Right renal cortex interstitium (tissue), 3 donors: ENCODE results near the gene HNRNPK. TPM values are rescaled to one million over a fixed set of nuclear protein-coding genes. Genes with fewer than 3 reads are reported as not detected.

Experiments used
- DNase-seq, 3 donors: peaks; one replicate each; pipeline ENCODE4 v3.0.0-alpha.2; 2013; ENCODE audit warnings: low read depth in 3 of 3, low spot score in 2 of 3
- polyA plus RNA-seq, 3 donors: library from polyadenylated mRNA; unstranded; fragments of 120-200 nt; gene quantifications; one replicate each; pipeline ENCODE4 v1.2.1, GENCODE V29; 2013; ENCODE audit not compliant: insufficient read length in 3 of 3

HNRNPK gene
- polyA plus RNA-seq, 3 donors, result 905 to 967 (median 923) TPM

DNA sequence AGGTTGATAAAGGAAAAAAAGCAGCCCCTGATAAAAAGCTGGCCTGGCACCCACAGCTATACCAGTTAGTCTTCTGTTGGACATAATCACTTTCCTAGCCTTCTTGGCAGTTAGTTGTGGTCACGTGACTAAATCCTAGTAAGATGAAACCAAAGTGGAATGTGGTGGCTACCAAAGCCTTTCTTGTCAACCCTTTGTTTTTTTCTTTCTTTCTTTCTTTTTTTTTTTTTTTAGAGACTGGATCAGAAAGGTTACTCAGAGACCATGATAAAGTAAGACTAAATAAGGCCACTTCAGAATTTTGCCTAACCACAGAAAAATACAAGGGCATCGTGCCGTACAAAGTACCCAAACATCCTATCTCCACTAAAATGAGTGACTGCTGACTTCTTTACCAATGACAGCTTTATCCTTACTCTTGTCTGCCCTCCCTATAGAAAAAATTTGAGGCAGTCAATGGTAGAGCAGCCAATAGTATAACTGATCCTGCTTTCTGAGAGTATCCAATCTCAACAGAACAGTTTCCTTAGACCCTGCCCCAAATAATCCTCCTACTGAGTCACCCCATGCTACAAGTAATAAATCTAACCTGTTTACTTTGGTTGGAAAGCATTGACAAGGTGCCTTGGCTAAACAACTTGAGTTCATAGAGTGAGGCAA, 44.6 kb downstream of the HNRNPK start:
- DNase-seq, result no peak

DNA sequence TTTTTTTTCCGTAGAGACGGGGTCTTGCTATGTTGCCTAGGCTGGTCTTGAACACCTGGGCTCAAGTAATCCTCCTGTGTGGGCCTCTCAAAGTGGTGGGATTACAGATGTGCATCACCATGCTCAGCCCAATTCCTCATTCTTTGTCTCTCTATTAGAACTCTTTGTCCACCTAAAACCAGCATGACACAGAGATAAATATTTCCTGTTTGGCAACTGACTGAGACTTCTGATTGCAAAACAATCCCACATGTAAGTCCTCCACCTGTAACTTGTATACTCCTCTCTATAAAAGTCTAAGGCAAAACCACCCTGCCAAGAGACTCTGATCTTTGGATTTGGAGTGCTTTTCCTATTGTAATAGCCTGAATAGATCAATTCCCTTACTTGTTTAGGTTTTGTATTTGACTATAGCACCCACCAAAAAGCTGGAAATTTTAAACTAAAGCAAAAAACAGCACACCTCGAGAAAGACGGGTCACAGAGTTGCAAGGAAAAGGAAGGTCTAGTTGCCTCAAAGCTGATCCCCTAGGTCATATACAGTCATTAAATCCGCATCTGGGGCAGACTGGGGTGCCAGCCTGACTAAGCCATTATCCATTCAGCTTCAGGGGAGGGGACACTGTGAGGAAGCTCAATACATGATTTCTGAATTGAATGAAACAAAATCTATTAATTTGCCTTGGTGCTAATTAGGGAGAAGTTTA, 45.3 kb downstream of the HNRNPK start:
- no peak for DNase-seq

GRCh38 chr9:83933790-83934189, 46.2 kb downstream of the HNRNPK start:
- DNase-seq, result no peak

GRCh38 chr9:83932851-83933250, 47.2 kb downstream of the HNRNPK start:
- DNase-seq, result no peak

DNA sequence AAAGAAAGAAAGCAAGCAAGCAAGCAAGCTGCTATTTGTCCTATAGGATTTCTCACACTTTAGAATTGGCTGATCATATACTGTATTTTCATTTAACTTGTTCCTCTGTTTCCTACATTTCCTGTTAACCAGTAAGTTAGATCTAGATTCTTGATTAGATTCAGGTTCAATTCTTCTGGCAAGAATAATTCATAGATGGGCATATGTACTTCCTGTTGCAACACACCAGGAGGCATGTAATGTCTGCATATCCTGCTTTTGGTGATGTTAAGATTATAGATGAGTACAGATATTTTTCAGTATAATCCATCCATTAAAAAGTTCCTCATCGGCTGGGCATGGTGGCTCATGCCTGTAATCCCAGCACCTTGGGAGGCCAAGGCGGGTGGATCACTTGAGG, 48.0 kb downstream of the HNRNPK start:
- no peak for DNase-seq

GRCh38 chr9:83930881-83931280, 49.1 kb downstream of the HNRNPK start:
- DNase-seq, result no peak

GRCh38 chr9:83927591-83927990, 52.4 kb downstream of the HNRNPK start:
- no peak for DNase-seq

DNA sequence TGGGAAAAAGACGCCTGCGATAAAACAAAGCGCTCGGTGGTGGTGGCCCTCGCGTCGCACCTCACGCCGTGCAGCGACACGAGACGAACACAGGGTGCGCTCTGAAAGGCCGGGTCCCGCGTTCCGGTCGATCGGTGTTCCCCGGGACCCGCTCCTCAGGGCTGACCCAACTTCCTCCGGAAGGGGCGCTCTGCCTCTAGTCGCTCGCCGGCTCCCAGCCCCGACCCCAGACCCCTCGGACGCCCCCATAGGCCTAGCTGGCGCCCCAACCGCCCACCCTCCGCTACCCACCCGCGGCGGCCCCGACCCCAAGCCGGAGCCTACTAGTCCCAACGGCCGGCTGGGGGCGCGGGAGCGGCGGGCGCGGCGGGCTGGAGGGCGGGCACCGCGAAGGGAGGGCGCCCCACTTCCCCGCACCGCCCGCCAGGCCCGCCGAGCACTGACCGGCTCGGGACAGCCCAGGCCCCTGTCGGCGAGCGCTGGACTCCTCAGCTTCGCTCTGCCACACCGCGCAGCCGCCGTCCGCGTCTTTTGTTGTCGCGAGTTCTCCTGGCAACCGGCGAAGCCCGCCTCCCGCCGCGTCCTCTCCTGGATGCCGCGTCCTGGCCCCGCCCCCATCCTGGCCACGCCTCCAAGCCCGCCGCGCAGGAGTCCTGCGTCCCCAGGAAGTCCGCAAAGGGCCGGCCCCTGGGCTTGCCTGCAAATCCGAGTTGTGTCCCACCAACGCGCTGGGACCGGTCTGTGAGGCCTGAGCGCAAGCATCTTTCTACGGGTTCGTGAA, 58.9 kb downstream of the HNRNPK start, which contains the start of gene KIF27:
TSS of gene KIF27 (minus strand) at position 506 of the 781 bp plus-strand sequence. CDS start 5,841 bp downstream, outside the sequence.
- peak; percentile 88 to 96 (median 92) for DNase-seq

GRCh38 chr9:83920469-83920926, 59.5 kb downstream of the HNRNPK start:
- DNase-seq, result peak; percentile 38 to 67 (median 53)

GRCh38 chr9:83919111-83919510, 60.9 kb downstream of the HNRNPK start:
- no peak for DNase-seq

Other genes with a start within 250 kb of the HNRNPK start
- 10 to 100 TPM; 17.5 to 18.8 (median 18.4) TPM for gene GKAP1, start 162.4 kb downstream of the HNRNPK start, polyA plus RNA-seq
- 10 to 100 TPM; 19.7 to 22.1 (median 21.4) TPM for gene KIF27, start 58.8 kb downstream of the HNRNPK start, polyA plus RNA-seq
- gene RMI1, start 590 bp upstream of the HNRNPK start, polyA plus RNA-seq, result 10 to 100 TPM; 22.4 to 25.1 (median 23.8) TPM